Panc1 (cell line): Measurements from ENCODE around the gene DGKZ. TPM values are rescaled to one million over a fixed set of nuclear protein-coding genes. Genes with fewer than 3 reads are reported as not detected.

Experiments used
- ATAC-seq: fragments of 200-7000 bp; cut with Tn5 transposase; 2 replicates; pipeline ENCODE4 v1.9.1; 2020; ENCODE audit warnings: mild to moderate bottlenecking, moderate library complexity
- BruUV-seq: library from RNA; stranded (reverse); fragments of 400-500 nt; replicated peaks from 2 replicates; lab custom pipeline; 2021; lab: Mats Ljungman, UMichigan
- CTCF ChIA-PET: fragments of 300-600 bp; sonication (Branson Sonifier 250); formaldehyde crosslinking; loops from one replicate; lab custom pipeline; 2022; ENCODE audit warnings: antibody characterized with exemption; lab: Charles Lee
- POLR2A ChIA-PET: fragments of 300-600 bp; sonication (Branson Sonifier 250); formaldehyde crosslinking; loops from one replicate; lab custom pipeline; 2022; ENCODE audit warnings: antibody characterized with exemption; lab: Charles Lee
- DNase-seq: peaks from one replicate; pipeline ENCODE4 v3.0.0-alpha.2; 2010; ENCODE audit warnings: low read depth, low spot score
- H3K27ac ChIP-seq: 2 replicates; pipeline ENCODE4 v1.5.1; 2011; ENCODE audit warnings: mild to moderate bottlenecking, low read length, inconsistent platforms
- H3K27me3 ChIP-seq: fragments of 200-500 bp; sonication (Bioruptor generic); 2 replicates; pipeline ENCODE4 v1.6.0; 2014; ENCODE audit warnings: low read length, inconsistent platforms; ENCODE audit not compliant: control insufficient read depth, insufficient read depth
- H3K36me3 ChIP-seq: fragments of 200-500 bp; sonication (Bioruptor generic); 2 replicates; pipeline ENCODE4 v1.5.1; 2014; ENCODE audit warnings: inconsistent platforms, mild to moderate bottlenecking, low read length, moderate library complexity; ENCODE audit not compliant: control insufficient read depth, insufficient read depth
- H3K4me1 ChIP-seq: 2 replicates; pipeline ENCODE4 v1.5.1; 2011; ENCODE audit warnings: inconsistent platforms, mild to moderate bottlenecking, low read length, moderate library complexity; ENCODE audit not compliant: control insufficient read depth, insufficient read depth
- H3K4me3 ChIP-seq, 2 experiments: 2 replicates each; pipeline ENCODE4 v1.5.1; 2011 to 2012; ENCODE audit warnings: low read depth in 2 of 2, low read length in 2 of 2, mild to moderate bottlenecking in 2 of 2, inconsistent platforms in 1 of 2, moderate library complexity in 1 of 2
- H3K9me3 ChIP-seq: fragments of 200-500 bp; sonication (Bioruptor generic); 2 replicates; pipeline ENCODE4 v1.5.1; 2014; ENCODE audit warnings: low read depth, mild to moderate bottlenecking, inconsistent platforms, low read length, moderate library complexity; ENCODE audit not compliant: control insufficient read depth, insufficient read depth
- CTCF ChIP-seq: fragments of 450-650 bp; IDR thresholded peaks from 2 replicates; pipeline ENCODE4 v1.5.1; 2017; ENCODE audit warnings: mild to moderate bottlenecking
- POLR2AphosphoS5 ChIP-seq: IDR thresholded peaks from 2 replicates; pipeline ENCODE4 v1.6.1; 2012; ENCODE audit warnings: mild to moderate bottlenecking, low read depth, low read length, moderate library complexity
- REST ChIP-seq, 2 experiments: IDR thresholded peaks; 2 replicates each; pipeline ENCODE4 v1.6.1; 2011 to 2012; ENCODE audit warnings: low read depth in 2 of 2, control low read depth in 1 of 2, low read length in 1 of 2, mild to moderate bottlenecking in 1 of 2, moderate library complexity in 1 of 2; ENCODE audit not compliant: insufficient read depth in 1 of 2
- SIN3A ChIP-seq: IDR thresholded peaks from 2 replicates; pipeline ENCODE4 v1.6.1; 2012; ENCODE audit warnings: low read depth, mild to moderate bottlenecking, low read length, moderate library complexity, borderline replicate concordance; ENCODE audit not compliant: insufficient read depth
- TCF7L2 ChIP-seq: IDR thresholded peaks from 2 replicates; pipeline ENCODE4 v1.6.1; 2011; ENCODE audit warnings: mild to moderate bottlenecking, low read depth, low read length, inconsistent platforms
- in situ Hi-C: cut with HindIII; loops from 2 replicates; pipeline ENCODE4 v1.10.0; 2016; ENCODE audit warnings: low sequenced_read_pairs, low pct_unique_long_range_greater_than_20kb
- intact Hi-C: fragments of 100-400 bp; cut with micrococcal nuclease; formaldehyde crosslinking; loops from one replicate; pipeline ENCODE4 v1.10.0; 2022; ENCODE audit not compliant: unreplicated experiment
- total RNA-seq: library from RNA; stranded (reverse); gene quantifications from one replicate; pipeline ENCODE4 v1.2.1, GENCODE V29; 2021; ENCODE audit not compliant: unreplicated experiment

The DGKZ gene
- total RNA-seq, 1 experiment from 2014 or later, result 104 TPM

DNA sequence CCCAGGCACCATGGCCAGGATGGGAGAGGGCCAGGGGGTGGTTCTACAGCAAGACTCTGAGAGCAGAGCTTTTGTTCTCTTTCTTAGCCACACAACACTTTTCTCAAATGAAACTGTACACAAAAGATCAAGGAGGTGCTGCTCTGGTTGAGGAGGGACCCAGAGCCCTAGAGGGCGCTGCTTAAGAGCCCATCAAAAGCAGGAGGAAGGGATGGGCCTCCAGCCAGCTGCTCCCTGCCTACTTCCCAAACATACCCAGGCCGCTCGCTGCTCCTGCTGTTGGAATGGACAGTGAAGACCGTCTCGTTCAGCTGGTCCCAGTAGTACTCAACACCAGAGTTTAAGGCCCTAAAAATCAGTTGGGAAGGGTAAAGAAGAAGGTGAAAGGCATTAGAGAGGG, 62.8 kb downstream of the DGKZ start:
- DNase-seq (no peak), ATAC-seq (peak; percentile 36; the same call in 1 of the 2 replicates)
- no peak overlapping the region for H3K4me3 ChIP-seq
- TF ChIP-seq TCF7L2, result no peak
- no peak for TF ChIP-seq SIN3A
- no peak; the same call in 1 of the 2 replicates for TF ChIP-seq CTCF
- no peak for TF ChIP-seq REST (IDR thresholded peaks at IDR 0.05; ENCODE audit: insufficient read depth in 1 of 2, low read depth in 2 of 2, low read length in 1 of 2)
- no peak for TF ChIP-seq POLR2AphosphoS5
- CTCF ChIA-PET, result no interaction called here
- BruUV-seq, result no TSS peak
- no peak overlapping the region for H3K27ac ChIP-seq
- intact Hi-C loops, result loop anchor here (10.0 kb wide), 1 partner anchor 65 kb away; no protein-coding TSS in a partner anchor
- peaks cover 2% of the 10 kb centered on the region; the same call in 1 of the 2 replicates for H3K4me1 ChIP-seq
- POLR2A ChIA-PET, result no interaction called here
- peaks cover 8% of the 10 kb centered on the region for H3K36me3 ChIP-seq
- H3K27me3 ChIP-seq, result no peaks in the 10 kb centered on the region
- no peaks in the 10 kb centered on the region for H3K9me3 ChIP-seq
- in situ Hi-C loops, result no loop called here

DNA sequence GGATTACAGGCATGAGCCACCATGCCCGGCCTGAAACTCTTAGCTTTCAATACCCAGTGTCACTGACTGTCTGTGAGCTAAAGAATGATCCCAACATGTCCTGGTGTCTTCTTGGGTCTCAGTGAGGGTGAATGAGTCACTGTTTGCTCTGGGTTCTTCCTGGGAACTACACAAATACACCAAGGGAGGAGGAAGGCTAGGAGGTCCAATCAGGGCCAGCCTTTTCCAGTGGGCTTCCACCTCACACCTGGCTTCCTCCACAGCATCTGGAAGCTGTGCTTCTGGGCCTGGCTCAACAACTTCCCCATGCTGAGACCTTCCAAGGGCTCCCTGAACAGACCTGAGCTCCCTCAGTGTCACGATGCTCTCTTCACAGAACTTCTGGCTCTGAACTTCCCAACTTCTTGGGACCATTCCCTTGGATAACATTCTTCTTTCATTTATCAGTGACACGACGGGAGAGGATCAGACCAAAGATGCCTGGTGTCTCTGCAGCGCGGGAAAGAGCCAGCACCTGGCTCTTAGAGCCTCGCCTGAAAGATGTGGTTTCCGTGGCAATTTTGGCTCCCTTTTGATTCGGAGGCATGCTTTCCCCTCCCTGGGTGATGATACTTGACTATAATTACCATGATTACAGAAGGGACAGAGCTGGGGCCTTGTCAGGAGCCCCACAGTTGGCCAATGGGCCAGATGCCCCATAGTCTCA, 66.7 kb downstream of the DGKZ start:
- in situ Hi-C loops, result no loop called here
- no peaks in the 10 kb centered on the region for H3K4me1 ChIP-seq
- no peaks in the 10 kb centered on the region for H3K9me3 ChIP-seq
- ATAC-seq (no peak), DNase-seq (no peak)
- no peak for TF ChIP-seq REST (IDR thresholded peaks at IDR 0.05; ENCODE audit: insufficient read depth in 1 of 2, low read depth in 2 of 2, low read length in 1 of 2)
- no peak for TF ChIP-seq POLR2AphosphoS5
- TF ChIP-seq CTCF, result no peak
- TF ChIP-seq SIN3A, result no peak
- no peak for TF ChIP-seq TCF7L2
- H3K36me3 ChIP-seq, result peaks cover 10% of the 10 kb centered on the region
- H3K4me3 ChIP-seq, result no peak overlapping the region
- H3K27me3 ChIP-seq, result no peaks in the 10 kb centered on the region
- H3K27ac ChIP-seq, result no peak overlapping the region
- ChIA-PET POLR2A (no interaction called here), CTCF (no interaction called here)
- no TSS peak for BruUV-seq
- intact Hi-C loops, result loop anchor here (10.0 kb wide), 1 partner anchor 61 kb away; no protein-coding TSS in a partner anchor
